ENCODE measurements around the gene SH3BGR. TPM values are rescaled to one million over a fixed set of nuclear protein-coding genes. Genes with fewer than 3 reads are reported as not detected.

SH3BGR gene
- total RNA-seq, 2 donors from 2014 or later: 14.6 to 24.9 TPM

- ATAC-seq (ENCODE audit: insufficient number of reproducible peaks, low FRiP score, low read depth) (no peak), DNase-seq (ENCODE audit: low spot score) (no peak)
- Histone ChIP-seq H3K4me1 (ENCODE audit: control insufficient read depth in 1 of 2, low read depth in 2 of 2) (no peaks in the 10 kb centered on the region), H3K27ac (no peak overlapping the region), H3K4me3 (no peak overlapping the region), H3K27me3 (replicated peaks; ENCODE audit: insufficient read depth) (no peaks in the 10 kb centered on the region), H3K9me3 (no peaks in the 10 kb centered on the region), H3K36me3 (peaks cover 7% of the 10 kb centered on the region)
- TF ChIP-seq CTCF (IDR thresholded peaks at IDR 0.05): no peak
Measured at GRCh38 chr21:39471598-39471997, 19.8 kb downstream of the SH3BGR start.

- Histone ChIP-seq H3K27me3 (replicated peaks; ENCODE audit: insufficient read depth) (no peaks in the 10 kb centered on the region), H3K4me3 (no peak overlapping the region), H3K36me3 (peaks cover 7% of the 10 kb centered on the region), H3K27ac (no peak overlapping the region), H3K4me1 (ENCODE audit: control insufficient read depth in 1 of 2, low read depth in 2 of 2) (no peaks in the 10 kb centered on the region), H3K9me3 (no peaks in the 10 kb centered on the region)
- no peak for DNase-seq (ENCODE audit: low spot score)
- ATAC-seq (ENCODE audit: insufficient number of reproducible peaks, low FRiP score, low read depth): no peak
- TF ChIP-seq CTCF (IDR thresholded peaks at IDR 0.05): no peak
Measured at GRCh38 chr21:39472786-39473185, 21.0 kb downstream of the SH3BGR start.

GRCh38 chr21:39474611-39475010 is 22.8 kb downstream of the SH3BGR start:
- ATAC-seq (ENCODE audit: insufficient number of reproducible peaks, low FRiP score, low read depth): no peak
- Histone ChIP-seq H3K36me3 (peaks cover 4% of the 10 kb centered on the region), H3K9me3 (no peaks in the 10 kb centered on the region), H3K27me3 (replicated peaks; ENCODE audit: insufficient read depth) (no peaks in the 10 kb centered on the region), H3K4me1 (ENCODE audit: control insufficient read depth in 1 of 2, low read depth in 2 of 2) (peaks cover 0 to 9% of the 10 kb centered on the region in 2 donors), H3K27ac (no peak overlapping the region), H3K4me3 (no peak overlapping the region)
- TF ChIP-seq CTCF (IDR thresholded peaks at IDR 0.05): no peak
- no peak for DNase-seq (ENCODE audit: low spot score)

GRCh38 chr21:39479164-39479813 is 27.5 kb downstream of the SH3BGR start:
- no peaks in the 10 kb centered on the region for H3K27me3 ChIP-seq (replicated peaks; ENCODE audit: insufficient read depth)
- ATAC-seq (ENCODE audit: insufficient number of reproducible peaks, low FRiP score, low read depth) (no peak), DNase-seq (ENCODE audit: low spot score) (no peak)
- peaks cover 4% of the 10 kb centered on the region for H3K36me3 ChIP-seq
- H3K4me3 ChIP-seq: no peak overlapping the region
- no peak for TF ChIP-seq CTCF (IDR thresholded peaks at IDR 0.05)
- H3K9me3 ChIP-seq: no peaks in the 10 kb centered on the region
- no peak overlapping the region for H3K27ac ChIP-seq
- H3K4me1 ChIP-seq (ENCODE audit: control insufficient read depth in 1 of 2, low read depth in 2 of 2): peaks cover 0 to 24% of the 10 kb centered on the region in 2 donors

- Histone ChIP-seq H3K27ac (no peak overlapping the region), H3K4me1 (ENCODE audit: control insufficient read depth in 1 of 2, low read depth in 2 of 2) (peaks cover 0 to 29% of the 10 kb centered on the region in 2 donors), H3K36me3 (peaks cover 4% of the 10 kb centered on the region), H3K27me3 (replicated peaks; ENCODE audit: insufficient read depth) (no peaks in the 10 kb centered on the region), H3K9me3 (no peaks in the 10 kb centered on the region), H3K4me3 (no peak overlapping the region)
- ATAC-seq (ENCODE audit: insufficient number of reproducible peaks, low FRiP score, low read depth) (no peak), DNase-seq (ENCODE audit: low spot score) (no peak)
- TF ChIP-seq CTCF (IDR thresholded peaks at IDR 0.05): no peak
Measured at GRCh38 chr21:39479814-39480182, 28.0 kb downstream of the SH3BGR start.
